HG02943 (cell line): ENCODE results near the gene WBP2.
"Not testable (repeated sequence)": the region's sequence is repeated elsewhere in the genome, so short reads cannot be mapped to it uniquely, and the experiment has no call there.

Source experiments
- ATAC-seq: cut with Tn5 transposase; IDR thresholded peaks from one replicate; pipeline ENCODE4 v1.9.1; 2021; ENCODE audit warnings: mild to moderate bottlenecking, low read depth, moderate library complexity; ENCODE audit not compliant: unreplicated experiment

WBP2 gene

GRCh38 chr17:75818326-75818885 is 36.7 kb downstream of the WBP2 start:
- ATAC-seq: no peak

GRCh38 chr17:75817571-75817970 is 37.6 kb downstream of the WBP2 start:
- no peak for ATAC-seq

- ATAC-seq: no peak
Observed at GRCh38 chr17:75816693-75817092, 38.4 kb downstream of the WBP2 start.

GRCh38 chr17:75815399-75815798 is 39.7 kb downstream of the WBP2 start:
- no peak for ATAC-seq

- no peak for ATAC-seq
Observed at GRCh38 chr17:75814900-75815373, 40.2 kb downstream of the WBP2 start.

GRCh38 chr17:75814021-75814395 is 41.1 kb downstream of the WBP2 start:
- no peak for ATAC-seq

GRCh38 chr17:75813081-75814020 is 41.8 kb downstream of the WBP2 start:
- ATAC-seq: no peak

- no peak for ATAC-seq
Observed at GRCh38 chr17:75812096-75813013, 42.8 kb downstream of the WBP2 start.

- ATAC-seq: no peak
Observed at GRCh38 chr17:75811174-75811573, 44.0 kb downstream of the WBP2 start.

GRCh38 chr17:75810756-75811155 is 44.4 kb downstream of the WBP2 start:
- ATAC-seq: not testable (repeated sequence)

GRCh38 chr17:75810216-75810615 is 44.9 kb downstream of the WBP2 start:
- no peak for ATAC-seq

- no peak for ATAC-seq
Observed at GRCh38 chr17:75809631-75810111, 45.5 kb downstream of the WBP2 start.

- no peak for ATAC-seq
Observed at GRCh38 chr17:75808905-75809621, 46.1 kb downstream of the WBP2 start.

GRCh38 chr17:75808549-75808904 is 46.6 kb downstream of the WBP2 start:
- ATAC-seq: no peak

GRCh38 chr17:75807861-75808260 is 47.3 kb downstream of the WBP2 start:
- no peak for ATAC-seq

- no peak for ATAC-seq
Observed at GRCh38 chr17:75806822-75807500, 48.2 kb downstream of the WBP2 start.

- ATAC-seq: no peak
Observed at GRCh38 chr17:75803883-75804282, 51.3 kb downstream of the WBP2 start.

GRCh38 chr17:75799402-75799801 is 55.7 kb downstream of the WBP2 start:
- no peak for ATAC-seq

- ATAC-seq: no peak
Observed at GRCh38 chr17:75795820-75796607, 59.1 kb downstream of the WBP2 start.
